Pancreas (tissue), 10 donors: Measurements from ENCODE around the gene ABL1. TPM values are rescaled to one million over a fixed set of nuclear protein-coding genes. Genes with fewer than 3 reads are reported as not detected.

Experiments
- ATAC-seq, 4 donors: fragments of 200-7000 bp; cut with Tn5 transposase; one replicate each; pipeline versions ENCODE4 v1.8.0 to v1.9.1; 2020; ENCODE audit warnings: mild to moderate bottlenecking in 4 of 4, moderate library complexity in 4 of 4
- DNase-seq, 6 donors: peaks; one replicate each; pipeline ENCODE4 v3.0.0-alpha.2; 2020
- FAIRE-seq: peaks from 2 replicates; lab custom pipeline; 2012; peaks lifted over from hg19 to GRCh38; lab: Jason Lieb, UNC
- H3K27ac ChIP-seq, 4 donors: fragments of 200-600 bp; sonication (generic); 1 replicate in 3 of 4; 2 replicates in 1 of 4; pipeline versions ENCODE4 v1.5.0 to v1.8.0; 2020
- H3K27me3 ChIP-seq, 4 donors: fragments of 200-600 bp; one replicate each; pipeline ENCODE4 v1.8.0; 2021
- H3K36me3 ChIP-seq, 3 donors: fragments of 200-600 bp; sonication (generic) in 1 of 3; one replicate each; pipeline versions ENCODE4 v1.5.0 to v1.8.0; 2020 to 2021
- H3K4me1 ChIP-seq, 3 donors: fragments of 200-600 bp; one replicate each; pipeline ENCODE4 v1.8.0; 2021
- H3K4me3 ChIP-seq, 4 donors: fragments of 200-600 bp; sonication (generic) in 2 of 4; one replicate each; pipeline versions ENCODE4 v1.5.0 to v1.8.0; 2020 to 2021
- H3K9me3 ChIP-seq, 4 donors: fragments of 200-600 bp; one replicate each; pipeline ENCODE4 v1.8.0; 2021
- CTCF ChIP-seq, 4 donors: fragments of 200-600 bp; sonication (generic) in 3 of 4; IDR thresholded peaks; one replicate each; pipeline versions ENCODE4 v1.5.0 to v1.8.0; 2021; ENCODE audit warnings: antibody characterized with exemption in 4 of 4
- WGBS, 2 donors: extraction: QIAGEN DNeasy Blood & Tissue Kit; methylation state at CpG; one replicate each; pipeline ENCODE4 v1.1.7; 2013; 5-methylcytosine and 5-hydroxymethylcytosine counted together
- intact Hi-C, 3 donors: fragments of 100-400 bp; cut with DNase I; formaldehyde crosslinking; loops; one replicate each; pipeline versions ENCODE4 v1.11.1 to v1.14.2; 2022
- polyA plus RNA-seq, 2 donors: library from polyadenylated mRNA; stranded (reverse); fragments of 200-250 nt; gene quantifications; one replicate each; pipeline ENCODE4 v1.2.3, GENCODE V29; 2013
- total RNA-seq, 6 donors: library from RNA; stranded (reverse); fragmentation: NEBNext Ultra II Directional in 4 of 6; extraction: Animal tissue kit (Norgen Biotek cat#: 25700) in 4 of 6; gene quantifications; one replicate each; pipeline versions ENCODE4 v1.2.1 to v1.2.4, GENCODE V29; 2021 to 2023
- donor health status: healthy with polysubstance abuse.
- donor health status: DM: no; HTN: no; CAD: no; lungs with moderate emphysema.
- donor health status: DM: no; HTN: no; CAD: no.
- donor health status: control.
- donor health status: control.
- donor health status: Bipolar disorder and iron deficiency.
- donor health status: DM: yes; HTN: yes; CAD: no.
- donor health status: DM: no; HTN: no; CAD: no.
- donor health status: DM: no; HTN: no; CAD: no.
- donor health status: DM: yes; HTN: yes; CAD: no.

The ABL1 gene
- total and polyA plus RNA-seq, 8 donors, result 15.3 to 31.9 (median 19.4) TPM

GRCh38 chr9:130918101-130918825, 83.2 kb downstream of the ABL1 start:
- Histone ChIP-seq H3K27ac (no peak overlapping the region), H3K9me3 (no peaks in the 10 kb centered on the region), H3K4me3 (no peak overlapping the region), H3K4me1 (no peaks in the 10 kb centered on the region), H3K36me3 (no peaks in the 10 kb centered on the region), H3K27me3 (no peaks in the 10 kb centered on the region)
- WGBS, 2 donors, result 41 to 54% methylated on average over 9 of the region's 9 CpGs
- intact Hi-C loops, result no loop called here
- TF ChIP-seq CTCF (IDR thresholded peaks at IDR 0.05), result no peak
- no peak for FAIRE-seq
- no peak for DNase-seq
- ATAC-seq, result no peak

GRCh38 chr9:130918826-130919558, 83.9 kb downstream of the ABL1 start:
- DNase-seq, result no peak
- no peak for ATAC-seq
- FAIRE-seq, result no peak
- no peaks in the 10 kb centered on the region for H3K27me3 ChIP-seq
- no peak for TF ChIP-seq CTCF (IDR thresholded peaks at IDR 0.05)
- H3K36me3 ChIP-seq, result no peaks in the 10 kb centered on the region
- intact Hi-C loops, result no loop called here
- H3K4me3 ChIP-seq, result no peak overlapping the region
- no peaks in the 10 kb centered on the region for H3K4me1 ChIP-seq
- H3K9me3 ChIP-seq, result no peaks in the 10 kb centered on the region
- H3K27ac ChIP-seq, result no peak overlapping the region
- WGBS, 2 donors, result 53 to 62% methylated on average over 33 of the region's 33 CpGs

- intact Hi-C loops, result no loop called here
- no peaks in the 10 kb centered on the region for H3K36me3 ChIP-seq
- H3K4me1 ChIP-seq, result no peaks in the 10 kb centered on the region
- ATAC-seq (no peak), DNase-seq (no peak), FAIRE-seq (no peak)
- no peak overlapping the region for H3K27ac ChIP-seq
- no peak overlapping the region for H3K4me3 ChIP-seq
- WGBS, 2 donors, result 47 to 59% methylated on average over 14 of the region's 14 CpGs
- no peaks in the 10 kb centered on the region for H3K9me3 ChIP-seq
- no peak for TF ChIP-seq CTCF (IDR thresholded peaks at IDR 0.05)
- H3K27me3 ChIP-seq, result no peaks in the 10 kb centered on the region
These were observed 84.6 kb downstream of the ABL1 start for GRCh38 chr9:130919559-130920145.

DNA sequence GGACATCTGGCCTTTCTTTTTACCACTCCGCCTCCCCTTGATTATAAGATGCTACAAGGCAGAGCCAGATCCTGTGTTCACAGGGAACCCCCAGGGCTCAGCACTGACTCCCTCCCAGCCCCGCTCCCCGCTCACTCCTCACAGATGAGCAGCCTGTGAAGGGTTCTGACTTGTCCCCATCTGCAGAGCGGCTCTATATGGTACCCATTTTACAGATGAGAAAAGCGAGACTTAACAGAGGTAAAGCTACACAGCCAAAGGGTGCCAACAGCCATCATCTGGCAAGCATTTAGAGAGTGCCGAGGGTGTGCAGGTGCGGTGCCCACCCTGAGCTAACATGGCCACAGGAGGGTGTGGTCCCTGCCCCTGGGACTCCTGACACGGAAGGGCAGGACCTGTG, 85.2 kb downstream of the ABL1 start:
- WGBS, 2 donors, result 74 to 82% methylated on average over 8 of the region's 8 CpGs
- H3K27me3 ChIP-seq, result no peaks in the 10 kb centered on the region
- no peaks in the 10 kb centered on the region for H3K36me3 ChIP-seq
- H3K9me3 ChIP-seq, result no peaks in the 10 kb centered on the region
- H3K27ac ChIP-seq, result no peak overlapping the region
- intact Hi-C loops, result no loop called here
- no peak for ATAC-seq
- no peak for TF ChIP-seq CTCF (IDR thresholded peaks at IDR 0.05)
- DNase-seq, result no peak
- no peaks in the 10 kb centered on the region for H3K4me1 ChIP-seq
- H3K4me3 ChIP-seq, result no peak overlapping the region
- FAIRE-seq, result no peak
